Stromal cell of bone marrow (primary cell): ENCODE data around the gene CEP192.
"Not testable (repeated sequence)": the region's sequence is repeated elsewhere in the genome, so short reads cannot be mapped to it uniquely, and the experiment has no call there.

Experiments used
- DNase-seq: peaks from one replicate; pipeline ENCODE4 v3.0.0-alpha.2; 2012; ENCODE audit warnings: low read depth

Gene CEP192

GRCh38 chr18:12990967-12991820 is at the start of gene CEP192:
CEP192 (plus strand) TSS chr18:12991362; CDS start chr18:12999425, 8,063 bp downstream.
- peak; percentile 97 for DNase-seq

GRCh38 chr18:12943215-12943614 is 47.9 kb upstream of the CEP192 start:
- no peak for DNase-seq

GRCh38 chr18:12944709-12945108 is 46.5 kb upstream of the CEP192 start:
- DNase-seq: peak; percentile 49

- peak; percentile 20 for DNase-seq
These were observed 44.4 kb upstream of the CEP192 start for GRCh38 chr18:12946549-12947284.

- peak; percentile 92 for DNase-seq
These were observed 43.7 kb upstream of the CEP192 start, which contains the start of gene SEH1L for GRCh38 chr18:12947285-12948049. SEH1L (plus strand) TSS chr18:12948011; CDS start chr18:12948122, 111 bp downstream.

- DNase-seq: peak; percentile 77
These were observed 42.9 kb upstream of the CEP192 start for GRCh38 chr18:12948050-12948804.

GRCh38 chr18:12958478-12958877 is 32.7 kb upstream of the CEP192 start:
- no peak for DNase-seq

GRCh38 chr18:12960395-12960794 is 30.8 kb upstream of the CEP192 start:
- DNase-seq: no peak

- no peak for DNase-seq
These were observed 30.2 kb upstream of the CEP192 start for GRCh38 chr18:12960853-12961397.

GRCh38 chr18:12963069-12963468 is 28.1 kb upstream of the CEP192 start:
- no peak for DNase-seq

- DNase-seq: no peak
These were observed 23.0 kb upstream of the CEP192 start for GRCh38 chr18:12968115-12968514.

- no peak for DNase-seq
These were observed 22.5 kb upstream of the CEP192 start for GRCh38 chr18:12968619-12969018.

GRCh38 chr18:12973562-12974213 is 17.5 kb upstream of the CEP192 start:
- DNase-seq: no peak

- DNase-seq: no peak
These were observed 15.7 kb upstream of the CEP192 start for GRCh38 chr18:12975488-12975887.

GRCh38 chr18:12976305-12976704 is 14.9 kb upstream of the CEP192 start:
- no peak for DNase-seq

- not testable (repeated sequence) for DNase-seq
These were observed 11.1 kb upstream of the CEP192 start for GRCh38 chr18:12980065-12980464.

- no peak for DNase-seq
These were observed 1.6 kb upstream of the CEP192 start for GRCh38 chr18:12989397-12990122.

- DNase-seq: no peak
These were observed 1.1 kb upstream of the CEP192 start for GRCh38 chr18:12990123-12990475.

- no peak for DNase-seq
These were observed 558 bp upstream of the CEP192 start for GRCh38 chr18:12990641-12990966.

GRCh38 chr18:12991821-12992179 is 638 bp downstream of the CEP192 start:
- DNase-seq: no peak
